ENCODE data around the gene CRYBB1.

Gene CRYBB1

GRCh38 chr22:26558248-26558895, 59.5 kb downstream of the CRYBB1 start:
- DNase-seq = no peak

- no peak for DNase-seq
Measured at GRCh38 chr22:26556904-26557303, 60.9 kb downstream of the CRYBB1 start.

- DNase-seq = peak in 2 of 56 donors; percentile 16 to 18
Measured at GRCh38 chr22:26555478-26555877, 62.3 kb downstream of the CRYBB1 start.

- no peak for DNase-seq
Measured at GRCh38 chr22:26554956-26555355, 62.9 kb downstream of the CRYBB1 start.

- no peak for DNase-seq
Measured at GRCh38 chr22:26553056-26553752, 64.6 kb downstream of the CRYBB1 start.

- DNase-seq = no peak
Measured at GRCh38 chr22:26552466-26552865, 65.4 kb downstream of the CRYBB1 start.

GRCh38 chr22:26551568-26551967, 66.3 kb downstream of the CRYBB1 start:
- no peak for DNase-seq

- peak in 40 of 56 donors; percentile 6 to 70 (median 30) for DNase-seq
Measured at GRCh38 chr22:26550498-26551033, 67.3 kb downstream of the CRYBB1 start.

- no peak for DNase-seq
Measured at GRCh38 chr22:26549902-26550497, 67.8 kb downstream of the CRYBB1 start.
